NCI-H2227 (cell line): ENCODE measurements around the gene PDGFA.

Source experiments
- DNase-seq: peaks from one replicate; lab custom pipeline; 2025; ENCODE audit not compliant: unreplicated experiment; lab: John Stamatoyannopoulos, UW

PDGFA gene

GRCh38 chr7:491958-492713, 27.5 kb downstream of the PDGFA start:
- DNase-seq: no peak

GRCh38 chr7:491292-491957, 28.2 kb downstream of the PDGFA start:
- DNase-seq: no peak

GRCh38 chr7:490461-491291, 29.0 kb downstream of the PDGFA start:
- DNase-seq: no peak

- no peak for DNase-seq
Measured at GRCh38 chr7:489876-490275, 29.8 kb downstream of the PDGFA start.

- DNase-seq: no peak
Measured at GRCh38 chr7:486216-486743, 33.4 kb downstream of the PDGFA start.

GRCh38 chr7:485188-486081, 34.2 kb downstream of the PDGFA start:
- no peak for DNase-seq

- DNase-seq: no peak
Measured at GRCh38 chr7:484356-485101, 35.1 kb downstream of the PDGFA start.

GRCh38 chr7:483656-484355, 35.8 kb downstream of the PDGFA start:
- no peak for DNase-seq

- DNase-seq: no peak
Measured at GRCh38 chr7:482521-483083, 37.0 kb downstream of the PDGFA start.

GRCh38 chr7:481219-481930, 38.3 kb downstream of the PDGFA start:
- no peak for DNase-seq

GRCh38 chr7:480531-481218, 39.0 kb downstream of the PDGFA start:
- DNase-seq: no peak

- DNase-seq: no peak
Measured at GRCh38 chr7:479948-480499, 39.6 kb downstream of the PDGFA start.

GRCh38 chr7:479115-479947, 40.3 kb downstream of the PDGFA start:
- DNase-seq: no peak

- DNase-seq: no peak
Measured at GRCh38 chr7:477626-478220, 41.9 kb downstream of the PDGFA start.

GRCh38 chr7:476736-477360, 42.8 kb downstream of the PDGFA start:
- DNase-seq: no peak
